GM04503 (cell line): Measurements from ENCODE around the gene HEY2.
"Not testable (repeated sequence)": the region's sequence is repeated elsewhere in the genome, so short reads cannot be mapped to it uniquely, and the experiment has no call there.

Experiments
- DNase-seq: peaks from one replicate; pipeline ENCODE4 v3.0.0-alpha.2; 2012; ENCODE audit warnings: low read depth

Gene HEY2

GRCh38 chr6:125749173-125749864, at the start of gene HEY2:
TSS of gene HEY2 (plus strand) at chr6:125749632. CDS start at chr6:125749777, 145 bp downstream.
- peak; percentile 20 for DNase-seq

- DNase-seq, result no peak
Observed at GRCh38 chr6:125700581-125701353, 48.7 kb upstream of the HEY2 start.

- no peak for DNase-seq
Observed at GRCh38 chr6:125701354-125701668, 48.1 kb upstream of the HEY2 start.

DNA sequence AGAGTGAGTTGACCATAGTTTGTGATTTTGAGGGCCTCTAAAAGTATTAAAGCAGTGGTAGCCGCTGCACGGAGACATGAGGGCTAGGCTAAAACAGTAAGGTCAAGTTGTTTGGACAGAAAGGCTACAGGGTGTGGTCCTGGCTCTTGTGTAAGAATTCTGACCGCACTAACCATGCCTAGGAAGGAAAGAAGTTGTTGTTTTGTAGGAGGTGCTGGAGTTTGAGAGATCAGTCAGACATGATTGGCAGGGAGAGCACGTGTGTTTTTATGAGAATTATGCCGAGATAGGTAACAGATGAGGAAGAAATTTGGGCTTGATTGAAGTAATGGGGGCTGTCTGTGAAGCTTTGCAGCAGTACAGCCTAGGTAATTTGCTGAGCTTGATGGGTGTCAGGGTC, 45.5 kb upstream of the HEY2 start:
- DNase-seq, result not testable (repeated sequence)

- no peak for DNase-seq
Observed at GRCh38 chr6:125707615-125708243, 41.7 kb upstream of the HEY2 start.

- no peak for DNase-seq
Observed at GRCh38 chr6:125711013-125711675, 38.3 kb upstream of the HEY2 start.

DNA sequence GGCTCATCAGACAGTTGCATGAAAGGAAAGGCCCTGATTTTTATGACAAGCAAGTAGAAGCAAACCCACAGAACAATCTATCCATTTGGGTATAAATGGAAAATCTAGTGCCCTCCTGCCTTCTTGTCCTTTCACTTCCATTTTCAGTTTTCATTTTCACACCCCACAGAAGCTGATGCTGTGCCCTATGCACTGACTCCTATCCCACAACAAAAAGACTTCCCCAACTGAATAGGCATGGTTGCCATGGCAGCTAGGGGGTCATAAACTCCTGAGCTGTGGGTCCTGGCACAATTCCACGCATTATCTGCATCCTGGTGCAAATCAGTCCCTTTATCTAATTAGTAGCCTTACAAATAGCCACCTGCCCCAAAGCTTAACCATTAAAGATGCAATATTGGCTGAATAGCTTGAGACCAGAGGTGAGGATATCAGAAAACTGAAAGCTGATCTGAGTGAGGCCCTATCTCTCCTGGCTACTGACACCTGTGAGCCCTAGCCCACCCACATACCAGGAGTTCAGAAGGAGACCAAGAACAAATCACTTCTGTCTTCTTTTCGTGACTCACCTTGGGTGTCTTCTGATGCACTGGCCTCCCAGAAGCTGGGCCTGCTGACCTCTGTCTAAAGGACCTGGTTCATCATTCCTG, 34.9 kb upstream of the HEY2 start:
- no peak for DNase-seq

- DNase-seq, result no peak
Observed at GRCh38 chr6:125717120-125717731, 32.2 kb upstream of the HEY2 start.

GRCh38 chr6:125718109-125718508, 31.3 kb upstream of the HEY2 start:
- DNase-seq, result no peak

DNA sequence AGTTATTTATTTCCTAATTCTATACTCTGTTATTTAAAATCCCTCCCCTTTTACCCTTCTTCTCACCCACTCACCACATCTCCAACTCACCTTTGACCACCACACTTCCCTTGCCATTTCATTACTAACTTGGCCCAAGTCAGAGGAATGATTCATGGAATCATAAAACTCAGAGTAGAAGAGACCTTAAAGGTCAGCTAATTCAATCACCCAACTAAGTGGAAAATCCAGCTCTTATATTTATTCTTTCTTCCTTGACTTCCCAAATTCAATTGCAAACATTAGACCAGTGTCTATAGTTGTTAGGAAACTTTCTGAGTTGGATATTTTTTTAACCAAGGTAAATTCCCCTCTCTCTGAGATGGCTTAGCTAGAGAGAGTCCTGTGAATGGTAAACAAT, 26.5 kb upstream of the HEY2 start:
- no peak for DNase-seq

GRCh38 chr6:125727216-125727615, 22.2 kb upstream of the HEY2 start:
- DNase-seq, result no peak

DNA sequence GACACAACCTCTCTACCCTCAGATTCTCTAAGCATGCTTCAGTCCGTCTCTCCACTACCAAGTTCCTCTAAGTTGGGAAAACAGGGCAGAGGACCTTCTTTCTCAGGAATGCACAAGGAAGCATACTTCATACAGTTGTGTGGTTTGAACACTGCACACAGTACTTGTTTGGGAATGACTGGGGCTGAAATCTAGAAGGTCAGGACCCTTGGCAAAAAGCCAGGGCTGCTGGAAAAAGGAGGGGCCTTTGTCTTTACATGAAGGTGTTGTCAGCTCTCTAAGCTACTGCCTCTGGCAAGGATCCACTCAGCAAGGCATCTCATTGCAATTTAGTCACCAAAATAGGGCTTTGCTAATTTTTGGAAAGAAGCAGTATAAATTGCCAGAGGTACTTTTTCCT, 20.7 kb upstream of the HEY2 start:
- no peak for DNase-seq

DNA sequence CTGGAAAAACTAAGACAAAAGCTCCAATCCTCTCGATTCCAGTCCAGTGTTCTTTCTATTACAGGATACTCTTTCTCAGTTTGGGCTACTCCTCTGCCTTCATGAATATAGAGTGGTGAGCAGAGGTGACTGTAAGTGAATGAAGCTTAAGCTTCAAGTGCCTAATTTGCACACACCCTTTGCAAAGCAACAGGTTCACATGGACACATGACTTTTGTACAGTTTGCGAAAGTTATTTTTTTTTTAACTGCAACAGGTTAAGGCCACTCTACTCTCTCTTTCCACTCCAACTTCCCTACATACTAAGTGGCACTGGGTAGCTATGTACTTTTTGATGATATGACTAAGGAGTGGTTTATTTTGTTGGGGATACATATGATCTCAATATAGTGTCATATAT, 19.4 kb upstream of the HEY2 start:
- DNase-seq, result no peak

- DNase-seq, result no peak
Observed at GRCh38 chr6:125732398-125732797, 17.0 kb upstream of the HEY2 start.

- DNase-seq, result no peak
Observed at GRCh38 chr6:125733516-125734300, 15.7 kb upstream of the HEY2 start.

GRCh38 chr6:125738276-125738675, 11.2 kb upstream of the HEY2 start:
- DNase-seq, result no peak

GRCh38 chr6:125739364-125739763, 10.1 kb upstream of the HEY2 start:
- DNase-seq, result no peak

DNA sequence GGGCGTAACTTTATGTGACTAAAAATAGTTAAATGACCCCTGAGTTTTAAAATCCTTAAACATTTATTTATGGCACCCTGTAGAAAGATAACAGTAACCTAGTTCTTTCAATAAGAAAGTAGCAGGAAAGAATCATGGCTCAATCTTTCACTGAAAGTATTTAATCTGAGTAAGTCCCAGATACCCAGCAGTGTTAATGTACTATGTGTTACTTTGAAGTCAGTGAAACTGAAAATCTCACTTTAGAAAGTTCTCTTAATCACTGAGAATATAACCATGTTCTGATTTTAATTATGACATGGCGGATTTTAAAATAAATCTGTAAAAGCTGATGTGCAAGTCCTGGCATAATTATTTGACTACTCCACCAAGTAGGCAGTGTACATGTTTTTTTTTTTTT, 8.1 kb upstream of the HEY2 start:
- DNase-seq, result no peak

DNA sequence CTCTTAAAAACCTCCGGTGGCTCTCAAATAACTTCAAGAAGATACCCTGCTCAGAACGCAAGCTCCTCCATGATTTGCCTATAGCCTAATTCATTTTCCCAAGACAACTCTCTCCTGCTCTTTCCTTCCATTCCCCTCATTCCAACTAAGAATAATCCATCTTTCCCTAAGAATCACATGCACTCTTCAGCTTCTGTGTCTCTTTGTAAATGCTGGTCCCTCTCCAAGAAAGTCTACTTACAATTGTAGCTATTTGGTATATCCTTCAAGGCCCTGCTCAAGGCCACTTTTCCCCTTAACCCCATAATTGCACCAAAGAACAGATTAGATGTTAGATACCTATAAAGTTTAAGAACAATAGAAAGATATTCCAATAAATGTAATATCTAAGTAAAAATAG, 7.4 kb upstream of the HEY2 start:
- no peak for DNase-seq

DNA sequence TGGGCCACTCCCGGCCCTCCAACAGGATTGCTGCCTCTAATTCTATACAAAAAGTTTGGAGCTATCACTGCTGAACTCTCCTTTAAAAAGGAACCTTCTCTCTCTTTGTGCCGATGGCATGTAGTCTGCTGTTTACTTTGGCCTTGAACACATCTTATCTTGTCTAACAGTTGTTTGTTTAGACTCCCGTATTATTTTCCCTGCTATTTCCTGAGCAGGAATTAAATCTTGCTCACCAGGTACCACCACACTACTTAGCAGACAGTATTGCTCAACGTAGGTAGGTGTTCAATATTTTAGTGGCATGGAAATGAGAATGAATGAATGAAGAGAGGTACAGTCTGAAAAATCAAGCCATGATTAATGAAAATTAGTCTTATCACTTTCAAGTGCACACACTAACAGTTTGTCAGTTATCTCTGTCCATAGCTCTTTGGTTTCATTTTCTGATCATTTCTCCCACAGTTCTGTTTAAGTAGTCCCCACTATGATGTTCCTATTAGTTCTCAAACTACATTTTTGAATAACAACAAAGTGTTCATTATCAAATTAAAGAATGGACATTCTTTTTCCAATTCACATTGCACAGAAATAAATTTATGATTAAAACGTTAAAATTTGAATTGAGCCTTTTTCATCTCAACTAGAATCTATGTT, 6.8 kb upstream of the HEY2 start:
- no peak for DNase-seq

DNA sequence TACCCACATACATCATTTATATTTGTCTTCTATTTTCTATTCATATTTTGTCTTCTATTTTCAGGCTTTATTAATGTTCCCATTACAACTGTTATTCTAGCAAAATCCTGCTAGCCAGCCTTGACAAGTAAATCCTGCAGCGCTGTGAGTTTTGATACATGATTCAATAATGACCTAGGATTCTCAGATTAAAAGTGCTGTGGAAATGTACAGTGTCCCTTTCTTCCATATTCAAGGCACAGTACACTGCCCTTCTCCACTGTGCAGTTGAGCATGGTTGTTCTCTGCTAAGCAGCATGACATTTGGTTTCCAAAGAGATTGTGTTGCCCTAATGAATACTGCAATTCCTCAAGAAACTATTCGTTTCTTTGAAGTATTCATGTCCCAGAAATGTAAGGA, 5.8 kb upstream of the HEY2 start:
- DNase-seq, result no peak
